ENCODE results near the gene TCP1. TPM values are rescaled to one million over a fixed set of nuclear protein-coding genes. Genes with fewer than 3 reads are reported as not detected.

The TCP1 gene
- total RNA-seq, result 177 and 180 TPM in 2 replicates

GRCh38 chr6:159789377-159790148 is at the start of gene TCP1:
TCP1 (minus strand) TSS chr6:159789602; CDS start chr6:159789468, 134 bp downstream.

GRCh38 chr6:159800141-159800865 is 10.9 kb upstream of the TCP1 start, which contains the start of gene PNLDC1:
PNLDC1 (plus strand) TSS chr6:159800276; CDS start chr6:159800308, 32 bp downstream.

GRCh38 chr6:159790149-159790955 is 950 bp upstream of the TCP1 start, which contains the start of gene MRPL18:
MRPL18 (plus strand) TSS chr6:159790467; CDS start chr6:159790588, 121 bp downstream.

GRCh38 chr6:159761873-159762680 is 27.3 kb downstream of the TCP1 start, which contains the start of gene ACAT2:
ACAT2 (plus strand) TSS chr6:159762045; CDS start chr6:159762088, 43 bp downstream.

Small RNA genes within 50 kb of the gene (small RNA-seq; reads per million reads assigned to genes)
- gene SNORA20 (1,010 reads per million, percentile 99 among the genes with 10 or more reads in this experiment), gene SNORA29 (not detected)

Other genes with a start within 250 kb of the TCP1 start
- gene SOD2, start 96.4 kb downstream of the TCP1 start, total RNA-seq, result 1,036 and 1,064 TPM in 2 replicates
- 156 and 188 TPM in 2 replicates for gene WTAP, start 62.1 kb downstream of the TCP1 start, total RNA-seq
- gene ACAT2, start 27.6 kb downstream of the TCP1 start, total RNA-seq, result 16.3 and 19.7 TPM in 2 replicates
- gene MRPL18, start 865 bp upstream of the TCP1 start, total RNA-seq, result 66.5 and 74.6 TPM in 2 replicates
- 0.26 and 0.65 TPM in 2 replicates for gene PNLDC1, start 10.7 kb upstream of the TCP1 start, total RNA-seq
- gene MAS1, start 101.4 kb upstream of the TCP1 start, total RNA-seq, result not detected in 2 replicates
- 119 and 130 TPM in 2 replicates for gene IGF2R, start 179.5 kb upstream of the TCP1 start, total RNA-seq